Muscle layer of duodenum (tissue), 2 donors: ENCODE measurements around the gene GXYLT2.

ENCODE experiments used
- H3K27ac ChIP-seq: one replicate; pipeline ENCODE4 v1.7.0; 2013; ENCODE audit warnings: mild to moderate bottlenecking, low read length
- H3K27me3 ChIP-seq: one replicate; pipeline ENCODE4 v1.7.0; 2013; ENCODE audit warnings: low read depth, mild to moderate bottlenecking, control low read depth, low read length
- H3K36me3 ChIP-seq, 2 donors: one replicate each; pipeline ENCODE4 v1.7.0; 2013; ENCODE audit warnings: low read length in 2 of 2, control low read depth in 1 of 2, mild to moderate bottlenecking in 1 of 2; ENCODE audit not compliant: insufficient read depth in 2 of 2, control insufficient read depth in 1 of 2
- H3K4me1 ChIP-seq, 2 donors: one replicate each; pipeline ENCODE4 v1.7.0; 2013; ENCODE audit warnings: low read length in 2 of 2, mild to moderate bottlenecking in 2 of 2, control low read depth in 1 of 2, moderate library complexity in 1 of 2; ENCODE audit not compliant: insufficient read depth in 2 of 2, control insufficient read depth in 1 of 2
- H3K4me3 ChIP-seq, 2 donors: one replicate each; pipeline ENCODE4 v1.7.0; 2013; ENCODE audit warnings: low read length in 2 of 2, low read depth in 1 of 2, mild to moderate bottlenecking in 1 of 2
- H3K9me3 ChIP-seq, 2 donors: one replicate each; pipeline ENCODE4 v1.7.0; 2013; ENCODE audit warnings: low read length in 2 of 2, control low read depth in 1 of 2, mild to moderate bottlenecking in 1 of 2; ENCODE audit not compliant: control insufficient read depth in 1 of 2
- donor health status: healthy.

Gene GXYLT2

GRCh38 chr3:72961752-72962151, 73.9 kb downstream of the GXYLT2 start:
- no peak overlapping the region for H3K4me3 ChIP-seq
- no peaks in the 10 kb centered on the region for H3K36me3 ChIP-seq
- H3K4me1 ChIP-seq = peaks cover 7 to 8% of the 10 kb centered on the region in 2 donors
- no peaks in the 10 kb centered on the region for H3K27me3 ChIP-seq
- H3K9me3 ChIP-seq = no peaks in the 10 kb centered on the region
- no peak overlapping the region for H3K27ac ChIP-seq

- Histone ChIP-seq H3K36me3 (no peaks in the 10 kb centered on the region), H3K27ac (no peak overlapping the region), H3K27me3 (no peaks in the 10 kb centered on the region), H3K9me3 (no peaks in the 10 kb centered on the region), H3K4me3 (no peak overlapping the region), H3K4me1 (peaks cover 7 to 8% of the 10 kb centered on the region in 2 donors)
Observed at GRCh38 chr3:72962317-72962716, 74.5 kb downstream of the GXYLT2 start.

- H3K9me3 ChIP-seq = no peaks in the 10 kb centered on the region
- H3K4me1 ChIP-seq = peaks cover 7 to 8% of the 10 kb centered on the region in 2 donors
- no peak overlapping the region for H3K4me3 ChIP-seq
- H3K27me3 ChIP-seq = no peaks in the 10 kb centered on the region
- no peak overlapping the region for H3K27ac ChIP-seq
- no peaks in the 10 kb centered on the region for H3K36me3 ChIP-seq
Observed at GRCh38 chr3:72964633-72965032, 76.8 kb downstream of the GXYLT2 start.

- H3K9me3 ChIP-seq = no peaks in the 10 kb centered on the region
- no peaks in the 10 kb centered on the region for H3K4me1 ChIP-seq
- H3K27ac ChIP-seq = no peak overlapping the region
Observed at GRCh38 chr3:72968266-72968664, 80.4 kb downstream of the GXYLT2 start.

DNA sequence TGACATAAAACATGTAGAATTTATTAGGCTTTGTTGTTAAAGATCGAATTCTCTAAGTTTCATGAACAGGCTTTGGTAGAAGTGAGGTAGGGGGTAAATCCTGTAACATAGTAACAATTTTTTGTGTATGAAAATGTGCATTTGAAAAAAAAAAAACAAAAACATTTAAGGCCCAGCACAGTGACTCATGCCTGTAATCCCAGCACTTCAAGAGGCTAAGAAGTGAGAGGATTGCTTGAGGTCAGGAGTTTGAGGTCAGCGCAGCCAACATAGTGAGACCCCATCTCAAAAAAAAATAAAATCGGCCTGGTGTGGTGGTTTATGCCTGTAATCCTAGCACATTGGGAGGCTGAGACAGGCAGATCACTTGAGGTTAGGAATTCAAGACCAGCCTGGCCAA, 81.9 kb downstream of the GXYLT2 start:
- Histone ChIP-seq H3K36me3 (no peaks in the 10 kb centered on the region), H3K9me3 (no peaks in the 10 kb centered on the region), H3K27me3 (no peaks in the 10 kb centered on the region), H3K27ac (no peak overlapping the region), H3K4me3 (no peak overlapping the region), H3K4me1 (no peaks in the 10 kb centered on the region)

More at GRCh38 chr3:72968266-72968664, 80.4 kb downstream of the GXYLT2 start:
- Histone ChIP-seq H3K36me3 (no peaks in the 10 kb centered on the region), H3K4me3 (no peak overlapping the region), H3K27me3 (no peaks in the 10 kb centered on the region)

DNA sequence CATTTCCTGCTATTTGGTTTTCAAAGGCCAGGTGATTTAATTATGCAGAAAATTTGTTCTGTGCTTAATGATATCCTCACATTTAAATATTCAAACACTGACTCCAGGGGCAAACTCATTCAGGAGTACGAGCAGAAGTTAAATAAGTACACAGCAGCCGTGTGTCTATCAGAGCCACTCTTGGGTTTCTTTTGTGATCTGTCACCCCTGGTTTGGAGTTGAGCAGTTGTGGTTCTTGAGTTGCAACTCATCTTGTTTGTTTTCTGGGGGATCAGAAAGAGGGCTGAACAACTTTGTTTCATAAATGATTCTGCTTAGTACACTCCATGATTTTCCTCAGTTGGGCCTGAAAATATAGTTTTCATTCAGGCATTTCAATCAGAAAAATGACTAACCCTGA, 83.1 kb downstream of the GXYLT2 start:
- Histone ChIP-seq H3K4me1 (no peaks in the 10 kb centered on the region), H3K27ac (no peak overlapping the region), H3K9me3 (no peaks in the 10 kb centered on the region), H3K27me3 (no peaks in the 10 kb centered on the region), H3K4me3 (no peak overlapping the region), H3K36me3 (no peaks in the 10 kb centered on the region)

GRCh38 chr3:72972706-72973030, 84.8 kb downstream of the GXYLT2 start:
- no peak overlapping the region for H3K4me3 ChIP-seq
- H3K36me3 ChIP-seq = no peaks in the 10 kb centered on the region
- H3K27me3 ChIP-seq = no peaks in the 10 kb centered on the region
- H3K27ac ChIP-seq = no peak overlapping the region
- H3K9me3 ChIP-seq = no peaks in the 10 kb centered on the region
- no peaks in the 10 kb centered on the region for H3K4me1 ChIP-seq

DNA sequence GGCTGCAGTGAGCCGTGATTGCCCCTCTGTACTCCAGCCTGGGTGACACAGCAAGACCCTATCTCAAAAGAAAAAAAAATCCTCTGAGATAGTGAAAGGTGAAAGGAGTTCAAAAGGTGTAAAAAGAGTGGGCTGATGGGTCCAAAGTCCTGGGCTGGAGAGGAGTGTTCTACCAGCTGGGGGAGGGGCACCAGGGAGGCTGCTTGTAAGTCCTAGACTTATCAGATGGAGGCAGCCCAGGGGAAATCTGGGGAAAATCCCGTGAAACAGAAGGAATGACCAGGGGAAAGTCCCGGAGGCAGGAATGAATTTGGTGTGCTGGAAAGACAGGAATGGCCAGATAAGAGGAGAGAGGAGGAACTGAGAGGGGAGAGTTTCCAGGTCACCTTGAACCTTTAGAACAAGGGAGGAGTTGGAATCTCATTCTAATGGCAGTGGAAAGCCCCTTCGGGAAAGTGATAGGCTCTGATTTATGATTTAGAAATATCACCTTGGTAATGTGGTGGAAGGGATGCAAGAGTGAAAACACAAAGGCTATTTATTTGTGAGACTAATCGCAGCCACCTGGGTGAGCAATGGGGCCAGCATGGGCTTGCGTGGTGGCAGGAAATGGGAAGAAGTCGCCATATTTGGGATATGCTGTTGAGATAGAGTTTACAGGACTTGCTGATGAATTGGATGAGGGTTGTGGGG, 85.3 kb downstream of the GXYLT2 start:
- H3K9me3 ChIP-seq = no peaks in the 10 kb centered on the region
- H3K27ac ChIP-seq = no peak overlapping the region
- no peaks in the 10 kb centered on the region for H3K36me3 ChIP-seq
- H3K4me3 ChIP-seq = no peak overlapping the region
- H3K4me1 ChIP-seq = no peaks in the 10 kb centered on the region
- H3K27me3 ChIP-seq = no peaks in the 10 kb centered on the region

GRCh38 chr3:72973786-72974185, 85.9 kb downstream of the GXYLT2 start:
- H3K9me3 ChIP-seq = no peaks in the 10 kb centered on the region
- H3K27ac ChIP-seq = no peak overlapping the region
- no peaks in the 10 kb centered on the region for H3K27me3 ChIP-seq
- no peaks in the 10 kb centered on the region for H3K4me1 ChIP-seq
- no peaks in the 10 kb centered on the region for H3K36me3 ChIP-seq
- no peak overlapping the region for H3K4me3 ChIP-seq

DNA sequence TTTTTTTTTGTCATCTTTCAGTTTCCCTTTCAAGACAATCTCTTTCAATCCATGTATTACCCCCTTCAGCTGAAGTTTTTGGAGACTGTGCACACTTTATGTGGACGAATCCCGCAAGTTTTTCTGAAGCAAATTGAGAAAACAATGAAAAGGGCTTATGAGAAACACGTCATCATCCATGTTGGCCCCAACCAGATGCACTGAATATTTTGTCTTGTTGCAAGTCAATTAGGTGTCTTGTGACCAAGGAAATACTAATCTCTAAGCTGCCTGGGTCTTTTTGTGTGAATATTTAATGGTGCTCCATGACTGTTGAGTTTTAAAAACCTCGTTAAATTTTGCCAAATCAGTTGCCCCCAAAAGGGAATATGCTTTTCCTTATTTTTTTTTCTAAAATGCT, 87.1 kb downstream of the GXYLT2 start:
- no peaks in the 10 kb centered on the region for H3K27me3 ChIP-seq
- no peaks in the 10 kb centered on the region for H3K9me3 ChIP-seq
- H3K4me1 ChIP-seq = no peaks in the 10 kb centered on the region
- no peaks in the 10 kb centered on the region for H3K36me3 ChIP-seq
- H3K4me3 ChIP-seq = no peak overlapping the region
- H3K27ac ChIP-seq = no peak overlapping the region

- Histone ChIP-seq H3K36me3 (no peaks in the 10 kb centered on the region), H3K9me3 (no peaks in the 10 kb centered on the region), H3K4me1 (no peaks in the 10 kb centered on the region), H3K27me3 (no peaks in the 10 kb centered on the region), H3K4me3 (no peak overlapping the region), H3K27ac (no peak overlapping the region)
Observed at GRCh38 chr3:72976281-72976741, 88.5 kb downstream of the GXYLT2 start.
